GM18517 (cell line): ENCODE results near the gene SPTA1.
"Not testable (repeated sequence)": the region's sequence is repeated elsewhere in the genome, so short reads cannot be mapped to it uniquely, and the experiment has no call there.

ENCODE experiments used
- ATAC-seq: cut with Tn5 transposase; IDR thresholded peaks from one replicate; pipeline ENCODE4 v1.9.1; 2021; ENCODE audit warnings: mild to moderate bottlenecking, moderate library complexity; ENCODE audit not compliant: unreplicated experiment

SPTA1 gene

GRCh38 chr1:158686111-158687009, at the start of gene SPTA1:
Gene SPTA1, minus strand, starts transcription at chr1:158686715. Its CDS starts 198 bp downstream, at chr1:158686517.
- ATAC-seq: no peak

- ATAC-seq: no peak
Observed at GRCh38 chr1:158735848-158736247, 49.3 kb upstream of the SPTA1 start.

- no peak for ATAC-seq
Observed at GRCh38 chr1:158732524-158732923, 46.0 kb upstream of the SPTA1 start.

- no peak for ATAC-seq
Observed at GRCh38 chr1:158731707-158732106, 45.2 kb upstream of the SPTA1 start.

GRCh38 chr1:158730453-158730852, 43.9 kb upstream of the SPTA1 start:
- no peak for ATAC-seq

GRCh38 chr1:158728510-158729225, 42.2 kb upstream of the SPTA1 start:
- ATAC-seq: no peak

- no peak for ATAC-seq
Observed at GRCh38 chr1:158724442-158724841, 37.9 kb upstream of the SPTA1 start.

- ATAC-seq: no peak
Observed at GRCh38 chr1:158720620-158721019, 34.1 kb upstream of the SPTA1 start, which contains the start of gene OR6K3. Gene OR6K3, minus strand, starts transcription at chr1:158720720. Its CDS starts 2,605 bp downstream, at chr1:158718115.

GRCh38 chr1:158719664-158720063, 33.1 kb upstream of the SPTA1 start:
- no peak for ATAC-seq

- no peak for ATAC-seq
Observed at GRCh38 chr1:158717344-158717743, 30.8 kb upstream of the SPTA1 start.

- ATAC-seq: no peak
Observed at GRCh38 chr1:158716335-158716734, 29.8 kb upstream of the SPTA1 start.

GRCh38 chr1:158714754-158715153, 28.2 kb upstream of the SPTA1 start:
- ATAC-seq: no peak

GRCh38 chr1:158711098-158711497, 24.6 kb upstream of the SPTA1 start:
- ATAC-seq: no peak

GRCh38 chr1:158706096-158706495, 19.6 kb upstream of the SPTA1 start:
- no peak for ATAC-seq

- no peak for ATAC-seq
Observed at GRCh38 chr1:158700552-158700951, 14.0 kb upstream of the SPTA1 start, which contains the start of gene OR6K2. Gene OR6K2, minus strand, starts transcription at chr1:158700652. Its CDS starts 0 bp downstream, at chr1:158700652.

GRCh38 chr1:158694596-158694995, 8.1 kb upstream of the SPTA1 start:
- no peak for ATAC-seq

GRCh38 chr1:158692356-158692755, 5.8 kb upstream of the SPTA1 start:
- ATAC-seq: no peak

GRCh38 chr1:158691907-158692306, 5.4 kb upstream of the SPTA1 start:
- ATAC-seq: no peak

- not testable (repeated sequence) for ATAC-seq
Observed at GRCh38 chr1:158691149-158691548, 4.6 kb upstream of the SPTA1 start.

GRCh38 chr1:158689875-158690274, 3.4 kb upstream of the SPTA1 start:
- ATAC-seq: no peak

- no peak for ATAC-seq
Observed at GRCh38 chr1:158689110-158689509, 2.6 kb upstream of the SPTA1 start.

- ATAC-seq: not testable (repeated sequence)
Observed at GRCh38 chr1:158688343-158688742, 1.8 kb upstream of the SPTA1 start.
